A549 (cell line): ENCODE data around the gene TXNDC9.

ENCODE experiments used
- CTCF ChIP-seq: fragments of >200 bp; sonication (Bioruptor Twin); formaldehyde crosslinking; IDR thresholded peaks from 3 replicates; pipeline ENCODE4 v1.5.1; 2016
- E2F6 ChIP-seq: IDR thresholded peaks from 2 replicates; pipeline ENCODE4 v1.6.1; 2012; ENCODE audit warnings: low read depth, borderline replicate concordance
- HDAC2 ChIP-seq: fragments of 200-600 bp; sonication (generic); IDR thresholded peaks from 2 replicates; pipeline ENCODE4 v1.6.1; 2016
- PBX3 ChIP-seq: IDR thresholded peaks from 2 replicates; pipeline ENCODE4 v1.6.1; 2012
- RAD21 ChIP-seq, 2 experiments: fragments of >200 bp in 1 of 2; sonication (Bioruptor Twin) in 1 of 2; formaldehyde crosslinking in 1 of 2; IDR thresholded peaks in 1 of 2; conservative IDR thresholded peaks in 1 of 2; 2 replicates in 1 of 2; 3 replicates in 1 of 2; pipeline ENCODE4 v1.6.1; 2012 to 2018; ENCODE audit warnings: inconsistent platforms in 1 of 2
- REST ChIP-seq: fragments of 200-600 bp; sonication (generic); IDR thresholded peaks from 2 replicates; pipeline ENCODE4 v1.6.1; 2016; ENCODE audit warnings: antibody characterized with exemption, mild to moderate bottlenecking, moderate library complexity
- SMC3 ChIP-seq: fragments of >200 bp; sonication (Bioruptor Twin); formaldehyde crosslinking; IDR thresholded peaks from 3 replicates; pipeline ENCODE4 v1.6.1; 2018; ENCODE audit warnings: inconsistent platforms
- TFCP2L1 ChIP-seq: fragments of 250-450 bp; sonication (Bioruptor Pico); IDR thresholded peaks from 2 replicates; pipeline ENCODE4 v1.5.0; 2021; ENCODE audit warnings: mild to moderate bottlenecking

GRCh38 chr2:99275882-99276281, 60.3 kb downstream of the TXNDC9 start:
- TF ChIP-seq PBX3: no peak
- TF ChIP-seq E2F6: no peak
- no peak for TF ChIP-seq CTCF
- TF ChIP-seq SMC3: no peak
- no peak for TF ChIP-seq RAD21 (conservative IDR thresholded peaks at IDR 0.05 in 1 of 2, IDR thresholded peaks at IDR 0.05 in 1 of 2)
- TF ChIP-seq TFCP2L1: no peak
- no peak for TF ChIP-seq HDAC2
- no peak for TF ChIP-seq REST
